H1 (cell line): ENCODE results near the gene SULF2. TPM values are rescaled to one million over a fixed set of nuclear protein-coding genes. Genes with fewer than 3 reads are reported as not detected.

Source experiments
- CTCF ChIA-PET: fragments of 300-600 bp; sonication (Branson Sonifier 250); formaldehyde crosslinking; loops from one replicate; lab custom pipeline; 2021; ENCODE audit not compliant: partially characterized antibody; lab: Charles Lee
- POLR2A ChIA-PET: fragments of 300-600 bp; sonication (Branson Sonifier 250); formaldehyde crosslinking; loops from one replicate; lab custom pipeline; 2021; ENCODE audit warnings: inconsistent platforms; ENCODE audit not compliant: partially characterized antibody; lab: Charles Lee
- DNase-seq, 2 experiments: peaks; one replicate each; pipeline versions ENCODE4 v3.0.0 to v3.0.0-alpha.2; 2010 to 2022; ENCODE audit warnings: low spot score in 2 of 2, low read depth in 1 of 2, mixed read lengths in 1 of 2
- FAIRE-seq: peaks from 2 replicates; lab custom pipeline; 2011; peaks lifted over from hg19 to GRCh38; lab: Jason Lieb, UNC
- H2AFZ ChIP-seq: 2 replicates; pipeline ENCODE4 v1.8.1; 2012; ENCODE audit warnings: low read length, inconsistent platforms
- H2AK5ac ChIP-seq: 2 replicates; pipeline ENCODE4 v1.6.1; 2013; ENCODE audit warnings: low read depth, low read length
- H2BK120ac ChIP-seq: replicated peaks from 2 replicates; pipeline ENCODE3; 2013; ENCODE audit warnings: low read depth, low read length, inconsistent platforms
- H2BK12ac ChIP-seq: 2 replicates; pipeline ENCODE4 v1.6.1; 2013; ENCODE audit warnings: low read depth, low read length
- H2BK15ac ChIP-seq: 2 replicates; pipeline ENCODE4 v1.6.1; 2013; ENCODE audit warnings: low read length
- H2BK20ac ChIP-seq: 2 replicates; pipeline ENCODE4 v1.6.1; 2013; ENCODE audit warnings: low read length
- H2BK5ac ChIP-seq: 2 replicates; pipeline ENCODE4 v1.6.1; 2013; ENCODE audit warnings: low read depth, low read length
- H3K14ac ChIP-seq: 2 replicates; pipeline ENCODE4 v1.6.1; 2013; ENCODE audit warnings: inconsistent platforms; ENCODE audit not compliant: insufficient read length
- H3K18ac ChIP-seq: 2 replicates; pipeline ENCODE4 v1.6.1; 2013; ENCODE audit warnings: low read length; ENCODE audit errors: extremely low read depth
- H3K23ac ChIP-seq: 2 replicates; pipeline ENCODE4 v1.6.1; 2013; ENCODE audit warnings: inconsistent platforms; ENCODE audit not compliant: insufficient read length
- H3K23me2 ChIP-seq: 2 replicates; pipeline ENCODE4 v1.6.1; 2013; ENCODE audit warnings: low read depth, low read length
- H3K27ac ChIP-seq: 2 replicates; pipeline ENCODE4 v1.6.1; 2011; ENCODE audit warnings: low read depth, low read length, inconsistent platforms
- H3K27me3 ChIP-seq, 4 experiments: replicated peaks in 1 of 4; 1 replicate in 1 of 4; 2 replicates in 3 of 4; pipeline versions ENCODE4 v1.6.1 to v1.8.1; 2011 to 2013; ENCODE audit warnings: low read length in 3 of 4, mild to moderate bottlenecking in 3 of 4, inconsistent platforms in 2 of 4, mixed read lengths in 2 of 4, moderate library complexity in 1 of 4; ENCODE audit not compliant: control insufficient read depth in 3 of 4, insufficient read depth in 3 of 4; ENCODE audit errors: extremely low read depth in 1 of 4
- H3K36me3 ChIP-seq, 4 experiments: 2 replicates each; pipeline versions ENCODE4 v1.6.1 to v1.8.1; 2011 to 2013; ENCODE audit warnings: mild to moderate bottlenecking in 4 of 4, low read length in 3 of 4, moderate library complexity in 2 of 4, control low read depth in 1 of 4, inconsistent platforms in 1 of 4; ENCODE audit not compliant: insufficient read depth in 4 of 4, control insufficient read depth in 2 of 4
- H3K4ac ChIP-seq: replicated peaks from 2 replicates; pipeline ENCODE3; 2013; ENCODE audit warnings: low read length, low read depth, mixed read lengths, inconsistent platforms; ENCODE audit not compliant: insufficient read length
- H3K4me1 ChIP-seq, 4 experiments: replicated peaks in 1 of 4; 1 replicate in 1 of 4; 2 replicates in 3 of 4; pipeline versions ENCODE4 v1.6.1 to v1.8.1; 2011 to 2013; ENCODE audit warnings: low read length in 3 of 4, inconsistent platforms in 2 of 4, mixed read lengths in 1 of 4; ENCODE audit not compliant: insufficient read depth in 4 of 4, control insufficient read depth in 3 of 4
- H3K4me2 ChIP-seq, 2 experiments: 2 replicates each; pipeline versions ENCODE4 v1.6.1 to v1.8.1; 2011 to 2013; ENCODE audit warnings: low read depth in 2 of 2, low read length in 2 of 2, control low read depth in 1 of 2, inconsistent platforms in 1 of 2, mild to moderate bottlenecking in 1 of 2; ENCODE audit not compliant: insufficient read depth in 1 of 2
- H3K4me3 ChIP-seq, 4 experiments: fragments of 200-600, 300-600 bp in 1 of 4; sonication (generic), shearing (Covaris generic), sonication (Bioruptor Twin) in 1 of 4; 2 replicates each; pipeline versions ENCODE4 v1.5.1 to v1.8.1; 2011 to 2016; ENCODE audit warnings: low read length in 4 of 4, low read depth in 3 of 4, control low read depth in 2 of 4, inconsistent platforms in 2 of 4, mild to moderate bottlenecking in 2 of 4, mixed read lengths in 1 of 4, moderate library complexity in 1 of 4; ENCODE audit not compliant: insufficient read depth in 2 of 4; ENCODE audit errors: extremely low read depth in 1 of 4
- H3K56ac ChIP-seq: replicated peaks from 2 replicates; pipeline ENCODE3; 2013; ENCODE audit warnings: low read depth, mild to moderate bottlenecking, mixed read lengths, low read length, inconsistent platforms; ENCODE audit not compliant: insufficient read length
- H3K79me1 ChIP-seq: 2 replicates; pipeline ENCODE4 v1.6.1; 2013; ENCODE audit warnings: low read depth, low read length, control low read depth
- H3K79me2 ChIP-seq, 2 experiments: 2 replicates each; pipeline versions ENCODE4 v1.6.1 to v1.8.1; 2012 to 2013; ENCODE audit warnings: low read length in 2 of 2, mild to moderate bottlenecking in 2 of 2, inconsistent platforms in 1 of 2; ENCODE audit not compliant: insufficient read depth in 2 of 2, control insufficient read depth in 1 of 2
- H3K9ac ChIP-seq, 4 experiments: replicated peaks in 1 of 4; 1 replicate in 1 of 4; 2 replicates in 3 of 4; pipeline versions ENCODE4 v1.6.1 to v1.8.1; 2011 to 2013; ENCODE audit warnings: low read depth in 3 of 4, low read length in 3 of 4, control low read depth in 2 of 4, mild to moderate bottlenecking in 2 of 4, moderate library complexity in 2 of 4, inconsistent platforms in 1 of 4; ENCODE audit errors: extremely low read depth in 1 of 4
- H3K9me3 ChIP-seq, 2 experiments: 2 replicates each; pipeline versions ENCODE4 v1.6.1 to v1.8.1; 2012 to 2013; ENCODE audit warnings: mild to moderate bottlenecking in 2 of 2, moderate library complexity in 2 of 2, control low read depth in 1 of 2, inconsistent platforms in 1 of 2, low read depth in 1 of 2, low read length in 1 of 2, mixed read lengths in 1 of 2; ENCODE audit not compliant: insufficient read depth in 2 of 2
- H4K20me1 ChIP-seq, 2 experiments: replicated peaks in 1 of 2; 2 replicates each; pipeline versions ENCODE3 to v1.8.1; 2011 to 2013; ENCODE audit warnings: inconsistent platforms in 2 of 2, low read length in 2 of 2, mild to moderate bottlenecking in 1 of 2; ENCODE audit not compliant: insufficient read depth in 2 of 2, control insufficient read depth in 1 of 2
- H4K5ac ChIP-seq: 2 replicates; pipeline ENCODE4 v1.6.1; 2013; ENCODE audit warnings: low read length, low read depth, mixed read lengths, inconsistent platforms; ENCODE audit not compliant: insufficient read length
- H4K8ac ChIP-seq: 2 replicates; pipeline ENCODE4 v1.8.0; 2013; ENCODE audit warnings: mild to moderate bottlenecking, moderate library complexity, low read length, inconsistent platforms; ENCODE audit not compliant: insufficient read depth; ENCODE audit errors: extremely low read depth
- H4K91ac ChIP-seq: replicated peaks from 2 replicates; pipeline ENCODE3; 2013; ENCODE audit warnings: low read length, mixed read lengths, inconsistent platforms; ENCODE audit not compliant: insufficient read length
- CHD2 ChIP-seq: IDR thresholded peaks from 2 replicates; pipeline ENCODE4 v1.6.1; 2012; ENCODE audit warnings: low read length, improper control_type of control experiment
- GABPA ChIP-seq: IDR thresholded peaks from 2 replicates; pipeline ENCODE4 v1.6.1; 2011; ENCODE audit warnings: mild to moderate bottlenecking, low read length, moderate library complexity, borderline replicate concordance; ENCODE audit not compliant: insufficient read depth
- TBP ChIP-seq: IDR thresholded peaks from 2 replicates; pipeline ENCODE4 v1.6.1; 2011; ENCODE audit warnings: low read depth, low read length, improper control_type of control experiment
- WGBS, 2 experiments: shearing (Covaris generic) in 1 of 2; methylation state at CpG; one replicate each; pipeline versions ENCODE4 v1.1.6 to v1.1.7; 2013 to 2015; ENCODE audit warnings: low lambda C conversion rate in 2 of 2, mixed read lengths in 2 of 2, inconsistent platforms in 1 of 2, low coverage in 1 of 2, missing lambda C conversion rate in 1 of 2; ENCODE audit not compliant: insufficient replicate concordance in 2 of 2, insufficient coverage in 1 of 2, insufficient read length in 1 of 2; ENCODE audit errors: extremely low coverage in 1 of 2, missing lambda C conversion rate in 1 of 2; 5-methylcytosine and 5-hydroxymethylcytosine counted together
- polyA plus RNA-seq, 7 experiments: library from polyadenylated mRNA; depleted of rRNA in 3 of 7; stranded (reverse) in 5 of 7; unstranded in 2 of 7; fragments of >200 nt in 5 of 7; fragments of 200-250 nt in 2 of 7; gene quantifications; 1 replicate in 5 of 7; 2 replicates in 1 of 7; 4 replicates in 1 of 7; pipeline versions ENCODE4 v1.2.1 to v1.2.3, GENCODE V29; 2011 to 2013; ENCODE audit warnings: missing spikeins in 2 of 7, mixed read lengths in 2 of 7
- total RNA-seq: library from RNA; stranded (reverse); fragmentation: NEBNext Ultra II Directional; extraction: Animal tissue kit (Norgen Biotek cat#: 25700); gene quantifications from 2 replicates; pipeline ENCODE4 v1.2.1, GENCODE V29; 2021

Gene SULF2
- total and polyA plus RNA-seq, 2 of the 8 experiments (the other 6 are each of a cell fraction or from before 2014, with no cell fraction given), result 15.7 to 28.2 TPM

GRCh38 chr20:47610247-47610944, 174.9 kb downstream of the SULF2 start:
- H3K79me2 ChIP-seq, result peaks cover 0 to 3% of the 10 kb centered on the region in 2 experiments; a peak in 1 of 4 replicates
- no peak overlapping the region for H3K9ac ChIP-seq

More at GRCh38 chr20:47610247-47610944, 174.9 kb downstream of the SULF2 start:
- FAIRE-seq (no peak), DNase-seq (no peak)
- H4K20me1 ChIP-seq, result no peaks in the 10 kb centered on the region
- H4K8ac ChIP-seq, result no peak overlapping the region
- ChIA-PET CTCF (interaction anchor here (0.8 to 2.5 kb wide), 6 partner anchors 9 to 89 kb away, joined by 3 to 10 read pairs (median 6); no protein-coding TSS in a partner anchor), POLR2A (interaction anchor here (0.6 to 0.9 kb wide), 2 partner anchors 75 to 152 kb away, joined by 3 to 5 read pairs; no protein-coding TSS in a partner anchor)
- no peak overlapping the region for H3K14ac ChIP-seq
- H4K5ac ChIP-seq, result no peak overlapping the region
- peaks cover 0 to 1% (median 0%) of the 10 kb centered on the region in 4 experiments; a peak in 1 of 7 replicates for H3K27me3 ChIP-seq
- H2BK15ac ChIP-seq, result no peak overlapping the region
- no peak overlapping the region for H3K4ac ChIP-seq
- no peak overlapping the region for H2BK5ac ChIP-seq
- H3K79me1 ChIP-seq, result no peaks in the 10 kb centered on the region
- 87% methylated on average over 6 of the region's 6 CpGs; no CpG with 5 or more reads in 1 of the 2 experiments for WGBS, 2 experiments
- H2BK12ac ChIP-seq, result no peak overlapping the region
- no peak overlapping the region for H2BK120ac ChIP-seq
- TF ChIP-seq CHD2 (no peak), GABPA (no peak), TBP (no peak)
- no peaks in the 10 kb centered on the region for H3K9me3 ChIP-seq
- no peak overlapping the region for H2AK5ac ChIP-seq
- no peak overlapping the region for H3K56ac ChIP-seq
- no peak overlapping the region for H3K18ac ChIP-seq
- H3K36me3 ChIP-seq, result no peaks in the 10 kb centered on the region
- H2AFZ ChIP-seq, result no peak overlapping the region
- no peak overlapping the region for H2BK20ac ChIP-seq
- no peak overlapping the region for H3K27ac ChIP-seq
- H3K23me2 ChIP-seq, result no peaks in the 10 kb centered on the region
- H4K91ac ChIP-seq, result no peak overlapping the region
- no peak overlapping the region for H3K23ac ChIP-seq
- H3K4me3 ChIP-seq, result no peak overlapping the region
- no peaks in the 10 kb centered on the region for H3K4me1 ChIP-seq
- no peak overlapping the region for H3K4me2 ChIP-seq
